Endodermal cell (in vitro differentiated cells): ENCODE data around the gene ADAMTS13. TPM values are rescaled to one million over a fixed set of nuclear protein-coding genes. Genes with fewer than 3 reads are reported as not detected.

Experiments
- DNase-seq: peaks from one replicate; pipeline ENCODE4 v3.0.0-alpha.2; 2017
- H3K27ac ChIP-seq: 2 replicates; pipeline ENCODE4 v1.5.1; 2013; ENCODE audit warnings: mild to moderate bottlenecking, low read depth, low read length, moderate library complexity
- H3K27me3 ChIP-seq: 2 replicates; pipeline ENCODE4 v1.6.1; 2013; ENCODE audit warnings: mild to moderate bottlenecking, low read length, moderate library complexity; ENCODE audit not compliant: insufficient read depth, control insufficient read depth, poor library complexity, severe bottlenecking
- H3K36me3 ChIP-seq: 2 replicates; pipeline ENCODE4 v1.7.0; 2013; ENCODE audit warnings: mild to moderate bottlenecking, low read length, moderate library complexity; ENCODE audit not compliant: control insufficient read depth, insufficient read depth
- H3K4me1 ChIP-seq: one replicate; pipeline ENCODE4 v1.7.0; 2013; ENCODE audit warnings: low read length; ENCODE audit not compliant: control insufficient read depth, insufficient read depth
- H3K4me3 ChIP-seq: 2 replicates; pipeline ENCODE4 v1.5.1; 2013; ENCODE audit warnings: mild to moderate bottlenecking, low read length, moderate library complexity
- H3K9ac ChIP-seq: 2 replicates; pipeline ENCODE4 v1.6.1; 2013; ENCODE audit warnings: mild to moderate bottlenecking, low read length, moderate library complexity; ENCODE audit not compliant: poor library complexity, severe bottlenecking; ENCODE audit errors: extremely low read depth
- H3K9me3 ChIP-seq: 2 replicates; pipeline ENCODE4 v1.6.1; 2013; ENCODE audit warnings: mild to moderate bottlenecking, low read length, moderate library complexity; ENCODE audit not compliant: control insufficient read depth
- H3K27ac Mint-ChIP-seq: 2 replicates; pipeline ENCODE4 v1.8.0; 2020; ENCODE audit warnings: mixed read lengths
- H3K27me3 Mint-ChIP-seq: 2 replicates; pipeline ENCODE4 v1.8.0; 2021; ENCODE audit warnings: mild to moderate bottlenecking, mixed read lengths; ENCODE audit not compliant: insufficient read depth
- H3K36me3 Mint-ChIP-seq: 2 replicates; pipeline ENCODE4 v1.8.0; 2020; ENCODE audit warnings: low read depth, mixed read lengths
- H3K4me1 Mint-ChIP-seq: 2 replicates; pipeline ENCODE4 v1.8.0; 2020; ENCODE audit warnings: mixed read lengths
- H3K4me3 Mint-ChIP-seq: 2 replicates; pipeline ENCODE4 v1.8.0; 2020; ENCODE audit warnings: mild to moderate bottlenecking, moderate library complexity, mixed read lengths
- H3K9me3 Mint-ChIP-seq: 2 replicates; pipeline ENCODE4 v1.8.0; 2020; ENCODE audit warnings: mild to moderate bottlenecking, mixed read lengths
- WGBS, 2 experiments: methylation state at CpG; one replicate each; pipeline versions ENCODE4 v1.1.5 to v1.1.7; 2013; ENCODE audit warnings: missing lambda C conversion rate in 2 of 2, mixed read lengths in 1 of 2; ENCODE audit not compliant: insufficient coverage in 1 of 2, insufficient read length in 1 of 2; 5-methylcytosine and 5-hydroxymethylcytosine counted together
- total RNA-seq, 2 donors: library from RNA; stranded (reverse); fragmentation: NEBNext Ultra II Directional in 1 of 2; extraction: Animal tissue kit (Norgen Biotek cat#: 25700) in 1 of 2; gene quantifications; 2 replicates in 1 of 2; 3 replicates in 1 of 2; pipeline ENCODE4 v1.2.1, GENCODE V29; 2021
- TF ChIP-seq, protein P1 (sequence below): fragments of 200-600 bp; sonication (generic); conservative IDR thresholded peaks from 2 replicates; pipeline ENCODE4 v1.5.0; 2021; ENCODE audit warnings: antibody characterized with exemption, mild to moderate bottlenecking

ADAMTS13 gene
- total RNA-seq, 2 donors from 2014 or later = 13.5 to 21.7 TPM

DNA sequence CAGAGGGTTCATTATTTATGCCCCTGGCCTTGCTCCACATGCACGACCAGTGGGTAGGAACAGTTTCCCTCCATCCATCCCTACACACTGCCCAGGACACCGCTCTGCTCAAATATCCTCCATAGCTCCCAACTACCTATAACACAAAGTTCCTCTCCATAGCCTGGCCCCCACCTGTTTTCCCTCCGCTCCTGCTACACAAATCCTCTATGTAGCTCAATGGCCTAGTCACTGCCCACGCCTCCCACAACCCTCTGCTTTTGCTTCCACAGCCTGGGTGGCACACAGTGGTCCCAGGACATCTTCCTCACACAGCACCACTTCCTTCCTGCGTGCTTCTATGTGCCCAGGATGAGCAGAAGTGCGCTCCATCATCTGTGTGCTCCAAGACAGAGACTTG is 24.8 kb upstream of the ADAMTS13 start:
- Mint-ChIP-seq H3K4me1 (no peaks in the 10 kb centered on the region), H3K36me3 (no peaks in the 10 kb centered on the region), H3K27me3 (peaks cover 14% of the 10 kb centered on the region), H3K9me3 (no peaks in the 10 kb centered on the region), H3K27ac (no peak overlapping the region), H3K4me3 (no peak overlapping the region)
- Histone ChIP-seq H3K4me1 (no peaks in the 10 kb centered on the region), H3K27ac (no peak overlapping the region), H3K36me3 (no peaks in the 10 kb centered on the region), H3K9ac (no peak overlapping the region), H3K27me3 (no peaks in the 10 kb centered on the region), H3K4me3 (no peak overlapping the region), H3K9me3 (no peaks in the 10 kb centered on the region)
- no peak for DNase-seq
- 90 to 91% methylated on average over 5 to 6 of the region's 6 CpGs for WGBS, 2 experiments
- TF ChIP-seq, protein P1, sequence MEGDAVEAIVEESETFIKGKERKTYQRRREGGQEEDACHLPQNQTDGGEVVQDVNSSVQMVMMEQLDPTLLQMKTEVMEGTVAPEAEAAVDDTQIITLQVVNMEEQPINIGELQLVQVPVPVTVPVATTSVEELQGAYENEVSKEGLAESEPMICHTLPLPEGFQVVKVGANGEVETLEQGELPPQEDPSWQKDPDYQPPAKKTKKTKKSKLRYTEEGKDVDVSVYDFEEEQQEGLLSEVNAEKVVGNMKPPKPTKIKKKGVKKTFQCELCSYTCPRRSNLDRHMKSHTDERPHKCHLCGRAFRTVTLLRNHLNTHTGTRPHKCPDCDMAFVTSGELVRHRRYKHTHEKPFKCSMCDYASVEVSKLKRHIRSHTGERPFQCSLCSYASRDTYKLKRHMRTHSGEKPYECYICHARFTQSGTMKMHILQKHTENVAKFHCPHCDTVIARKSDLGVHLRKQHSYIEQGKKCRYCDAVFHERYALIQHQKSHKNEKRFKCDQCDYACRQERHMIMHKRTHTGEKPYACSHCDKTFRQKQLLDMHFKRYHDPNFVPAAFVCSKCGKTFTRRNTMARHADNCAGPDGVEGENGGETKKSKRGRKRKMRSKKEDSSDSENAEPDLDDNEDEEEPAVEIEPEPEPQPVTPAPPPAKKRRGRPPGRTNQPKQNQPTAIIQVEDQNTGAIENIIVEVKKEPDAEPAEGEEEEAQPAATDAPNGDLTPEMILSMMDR = no peak

DNA sequence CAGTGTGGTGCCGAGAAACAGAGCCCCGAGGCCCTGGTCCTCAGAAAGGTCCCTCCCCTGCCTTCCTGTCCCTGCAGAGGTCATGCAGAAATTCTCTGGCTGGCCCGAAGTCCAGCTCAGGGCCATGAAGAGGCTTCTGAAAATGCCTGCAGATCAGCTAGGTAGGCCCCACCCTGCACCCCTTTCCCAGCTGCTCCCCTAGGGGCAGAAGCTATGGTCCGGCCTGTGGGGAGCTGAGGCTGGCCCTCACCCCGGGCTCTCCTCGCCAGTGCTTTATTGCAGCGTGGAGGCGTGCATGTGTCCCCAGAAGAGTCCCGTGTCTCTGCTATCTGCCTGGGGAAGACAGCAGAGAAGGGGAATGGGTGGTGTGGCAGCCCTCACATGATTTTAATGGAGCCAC is 24.3 kb upstream of the ADAMTS13 start:
- Mint-ChIP-seq H3K27ac (no peak overlapping the region), H3K9me3 (no peaks in the 10 kb centered on the region), H3K4me3 (no peak overlapping the region), H3K4me1 (no peaks in the 10 kb centered on the region), H3K27me3 (peaks cover 14% of the 10 kb centered on the region), H3K36me3 (no peaks in the 10 kb centered on the region)
- Histone ChIP-seq H3K9ac (no peak overlapping the region), H3K4me3 (no peak overlapping the region), H3K9me3 (no peaks in the 10 kb centered on the region), H3K36me3 (no peaks in the 10 kb centered on the region), H3K27me3 (no peaks in the 10 kb centered on the region), H3K4me1 (no peaks in the 10 kb centered on the region), H3K27ac (no peak overlapping the region)
- no peak for DNase-seq
- 86 to 87% methylated on average over 6 to 9 of the region's 9 CpGs for WGBS, 2 experiments
- TF ChIP-seq, protein P1 = no peak

DNA sequence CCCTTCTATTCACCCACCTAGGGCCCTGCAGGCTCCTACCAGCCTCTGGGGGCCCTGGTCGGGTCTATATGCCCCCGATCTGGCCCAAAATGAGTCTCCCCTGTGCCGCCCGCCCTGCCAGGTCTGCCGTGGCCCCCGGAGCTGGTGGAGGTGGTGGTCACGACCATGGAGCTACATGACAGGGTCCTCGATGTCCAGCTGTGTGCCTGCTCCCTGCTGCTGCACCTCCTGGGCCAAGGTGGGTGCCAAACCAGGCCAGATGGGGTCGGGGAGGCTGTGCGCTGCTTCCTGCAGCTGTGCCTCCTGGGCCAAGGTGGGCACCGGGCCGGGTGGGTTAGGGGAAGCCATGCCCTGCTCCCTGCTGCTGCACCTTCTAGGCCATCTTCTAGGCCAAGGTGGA is 21.9 kb upstream of the ADAMTS13 start:
- peaks cover 5% of the 10 kb centered on the region for H3K27me3 Mint-ChIP-seq
- Histone ChIP-seq H3K9ac (no peak overlapping the region), H3K36me3 (peaks cover 2% of the 10 kb centered on the region), H3K9me3 (no peaks in the 10 kb centered on the region), H3K27ac (no peak overlapping the region), H3K4me1 (no peaks in the 10 kb centered on the region), H3K27me3 (no peaks in the 10 kb centered on the region), H3K4me3 (no peak overlapping the region)
- no peaks in the 10 kb centered on the region for H3K4me1 Mint-ChIP-seq
- no peak overlapping the region for H3K27ac Mint-ChIP-seq
- H3K4me3 Mint-ChIP-seq = no peak overlapping the region
- 85 to 91% methylated on average over 6 to 12 of the region's 12 CpGs for WGBS, 2 experiments
- peaks cover 9% of the 10 kb centered on the region for H3K36me3 Mint-ChIP-seq
- TF ChIP-seq, protein P1 = no peak
- no peak for DNase-seq
- no peaks in the 10 kb centered on the region for H3K9me3 Mint-ChIP-seq
